Body of pancreas (tissue), 4 donors: ENCODE data around the gene PSKH1. TPM values are rescaled to one million over a fixed set of nuclear protein-coding genes. Genes with fewer than 3 reads are reported as not detected.

ENCODE experiments used
- ATAC-seq: fragments of 150-250 bp; one replicate; pipeline ENCODE4 v1.9.1; 2016
- DNase-seq, 4 donors: peaks; one replicate each; pipeline ENCODE4 v3.0.0-alpha.2; 2019
- H3K27ac ChIP-seq, 4 donors: fragments of 200-600 bp; sonication (generic); 1 replicate in 3 of 4; 2 replicates in 1 of 4; pipeline versions ENCODE4 v1.5.1 to v1.6.1; 2016 to 2019; ENCODE audit warnings: mild to moderate bottlenecking in 1 of 4, mixed read lengths in 1 of 4, moderate library complexity in 1 of 4
- H3K27me3 ChIP-seq, 2 donors: fragments of 200-600 bp; sonication (generic); one replicate each; pipeline ENCODE4 v1.6.0; 2016; ENCODE audit warnings: mild to moderate bottlenecking in 1 of 2
- H3K36me3 ChIP-seq, 2 donors: fragments of 200-600 bp; sonication (generic); replicated peaks in 1 of 2; 2 replicates each; pipeline ENCODE4 v1.5.1; 2016; ENCODE audit warnings: low read depth in 2 of 2; ENCODE audit not compliant: insufficient read depth in 1 of 2
- H3K4me1 ChIP-seq: fragments of 200-600 bp; sonication (generic); one replicate; pipeline ENCODE4 v1.6.0; 2016
- H3K4me3 ChIP-seq, 2 donors: fragments of 200-600 bp; sonication (generic); 1 replicate in 1 of 2; 2 replicates in 1 of 2; pipeline ENCODE4 v1.5.1; 2016 to 2019
- H3K9me3 ChIP-seq, 3 donors: fragments of 200-600 bp; sonication (generic); 1 replicate in 2 of 3; 2 replicates in 1 of 3; pipeline ENCODE4 v1.5.1; 2016
- CTCF ChIP-seq, 7 experiments: fragments of 450-650 bp in 4 of 7; fragments of 200-600 bp in 3 of 7; sonication (generic) in 3 of 7; IDR thresholded peaks; one replicate each; pipeline ENCODE4 v1.5.1; 2016 to 2019; ENCODE audit warnings: antibody characterized with exemption in 7 of 7
- POLR2A ChIP-seq, 3 donors: fragments of 450-650 bp; IDR thresholded peaks; one replicate each; pipeline ENCODE4 v1.6.1; 2016; ENCODE audit warnings: antibody characterized with exemption in 3 of 3, mild to moderate bottlenecking in 2 of 3
- WGBS, 2 donors: methylation state at CpG; one replicate each; pipeline ENCODE4 v1.1.5; 2017; 5-methylcytosine and 5-hydroxymethylcytosine counted together
- intact Hi-C: fragments of 100-400 bp; cut with DNase I; formaldehyde crosslinking; loops from one replicate; pipeline ENCODE4 v1.15.1; 2023
- total RNA-seq, 2 donors: library from RNA; depleted of rRNA; stranded (reverse); fragments of >200 nt; gene quantifications; one replicate each; pipeline ENCODE4 v1.1.0, GENCODE V29; 2016

Gene PSKH1
- total RNA-seq, 2 donors from 2014 or later = 15.0 to 16.8 TPM

GRCh38 chr16:67939507-67940445 is 46.7 kb downstream of the PSKH1 start:
- H3K4me1 ChIP-seq = peaks cover 28% of the 10 kb centered on the region
- no peaks in the 10 kb centered on the region for H3K27me3 ChIP-seq
- intact Hi-C loops = no loop called here
- H3K36me3 ChIP-seq = no peaks in the 10 kb centered on the region
- TF ChIP-seq CTCF (IDR thresholded peaks at IDR 0.05) (no peak), POLR2A (IDR thresholded peaks at IDR 0.05) (no peak)
- no peak overlapping the region for H3K4me3 ChIP-seq
- no peaks in the 10 kb centered on the region for H3K9me3 ChIP-seq
- H3K27ac ChIP-seq = peak overlapping the region in 1 of 4 donors; percentile 2
- DNase-seq (peak; percentile 55 to 78 (median 64)), ATAC-seq (no peak)
- WGBS, 2 donors = 68 to 70% methylated on average over 15 to 32 of the region's 33 CpGs

DNA sequence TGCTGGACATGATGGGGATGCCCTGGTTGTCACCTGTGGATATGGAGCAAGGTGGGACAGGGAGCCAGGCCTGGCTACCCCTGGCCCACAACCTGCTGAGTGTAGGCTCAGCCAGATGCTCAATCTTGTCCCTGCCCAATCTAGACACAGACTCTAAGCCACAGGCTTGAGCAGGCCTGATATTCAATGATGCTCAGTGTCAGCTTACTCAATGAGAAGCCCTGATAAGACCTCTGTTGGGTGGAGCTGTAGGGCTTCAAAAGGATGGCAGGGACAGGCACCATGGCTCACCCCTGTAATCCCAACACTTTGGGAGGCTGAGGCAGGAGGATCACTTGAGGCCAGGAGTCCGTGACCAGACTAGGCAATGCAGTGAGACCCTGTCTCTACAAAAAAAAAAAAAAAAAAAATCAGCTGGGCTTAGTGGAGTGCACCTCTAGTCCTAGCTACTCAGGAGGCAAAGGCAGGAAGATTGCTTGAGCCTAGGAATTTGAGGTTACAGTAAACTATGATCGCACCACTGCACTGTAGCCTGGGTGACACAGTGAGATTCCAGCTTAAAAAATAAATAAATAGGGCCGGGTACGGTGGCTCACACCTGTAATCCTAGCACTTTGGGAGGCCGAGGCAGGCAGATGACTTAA is 47.5 kb downstream of the PSKH1 start:
- WGBS, 2 donors = 94% methylated on average over 5 of the region's 5 CpGs
- TF ChIP-seq POLR2A (IDR thresholded peaks at IDR 0.05) (no peak), CTCF (IDR thresholded peaks at IDR 0.05) (no peak)
- ATAC-seq (no peak), DNase-seq (no peak)
- Histone ChIP-seq H3K4me1 (peaks cover 21% of the 10 kb centered on the region), H3K9me3 (no peaks in the 10 kb centered on the region), H3K36me3 (no peaks in the 10 kb centered on the region), H3K4me3 (no peak overlapping the region), H3K27me3 (no peaks in the 10 kb centered on the region), H3K27ac (peak overlapping the region in 1 of 4 donors; percentile 2)
- intact Hi-C loops = no loop called here

GRCh38 chr16:67941469-67942199 is 48.6 kb downstream of the PSKH1 start:
- no peaks in the 10 kb centered on the region for H3K27me3 ChIP-seq
- H3K4me1 ChIP-seq = peaks cover 21% of the 10 kb centered on the region
- intact Hi-C loops = no loop called here
- no peak for DNase-seq
- no peak for TF ChIP-seq CTCF (IDR thresholded peaks at IDR 0.05)
- TF ChIP-seq POLR2A (IDR thresholded peaks at IDR 0.05) = no peak
- WGBS, 2 donors = 76 to 89% methylated on average over 9 of the region's 9 CpGs
- no peaks in the 10 kb centered on the region for H3K9me3 ChIP-seq
- no peak overlapping the region for H3K4me3 ChIP-seq
- no peak overlapping the region for H3K27ac ChIP-seq
- peaks cover 0 to 4% of the 10 kb centered on the region in 2 donors for H3K36me3 ChIP-seq
- ATAC-seq = no peak

GRCh38 chr16:67942200-67942509 is 49.1 kb downstream of the PSKH1 start:
- no peaks in the 10 kb centered on the region for H3K9me3 ChIP-seq
- 87% methylated on average over 6 of the region's 6 CpGs; no CpG with 5 or more reads in 1 of the 2 donors for WGBS, 2 donors
- DNase-seq (peak in 1 of 4 donors; percentile 52), ATAC-seq (peak; percentile 51)
- H3K27ac ChIP-seq = no peak overlapping the region
- H3K27me3 ChIP-seq = no peaks in the 10 kb centered on the region
- intact Hi-C loops = no loop called here
- H3K4me3 ChIP-seq = no peak overlapping the region
- H3K36me3 ChIP-seq = peaks cover 0 to 4% of the 10 kb centered on the region in 2 donors
- peak; percentile 53 to 63 (median 60) for TF ChIP-seq CTCF (IDR thresholded peaks at IDR 0.05)
- no peak for TF ChIP-seq POLR2A (IDR thresholded peaks at IDR 0.05)
- peaks cover 16% of the 10 kb centered on the region for H3K4me1 ChIP-seq
